GM23338 (cell line): ENCODE results near the gene PDE4B. TPM values are rescaled to one million over a fixed set of nuclear protein-coding genes. Genes with fewer than 3 reads are reported as not detected.

ENCODE experiments used
- ATAC-seq: fragments of 200-7000 bp; cut with Tn5 transposase; 3 replicates; pipeline ENCODE4 v1.9.1; 2020
- DNase-seq: peaks from one replicate; pipeline ENCODE4 v3.0.0-alpha.2; 2015; ENCODE audit warnings: low spot score
- H2AFZ ChIP-seq: fragments of 200-600 bp; sonication (generic); 2 replicates; pipeline ENCODE4 v1.8.0; 2016; ENCODE audit warnings: antibody characterized with exemption, mild to moderate bottlenecking, moderate library complexity
- H3F3A ChIP-seq: fragments of 200-600 bp; sonication (generic); replicated peaks from 2 replicates; pipeline ENCODE4 v1.8.0; 2017; ENCODE audit warnings: antibody characterized with exemption, mixed run types, low read depth
- H3K27ac ChIP-seq: fragments of 200-600 bp; sonication (generic); 2 replicates; pipeline ENCODE4 v1.6.1; 2016; ENCODE audit warnings: low read depth
- H3K27me3 ChIP-seq: fragments of 200-600 bp; sonication (generic); 2 replicates; pipeline ENCODE4 v1.8.0; 2016; ENCODE audit warnings: mild to moderate bottlenecking, mixed run types, moderate library complexity; ENCODE audit not compliant: insufficient read depth
- H3K36me3 ChIP-seq: fragments of 200-600 bp; sonication (generic); 2 replicates; pipeline ENCODE4 v1.8.0; 2016; ENCODE audit warnings: mild to moderate bottlenecking; ENCODE audit not compliant: insufficient read depth
- H3K4me1 ChIP-seq: fragments of 200-600 bp; sonication (generic); 2 replicates; pipeline ENCODE4 v1.8.0; 2016; ENCODE audit warnings: mild to moderate bottlenecking, moderate library complexity; ENCODE audit not compliant: insufficient read depth
- H3K4me2 ChIP-seq: fragments of 200-600 bp; sonication (generic); 2 replicates; pipeline ENCODE4 v1.7.1; 2017; ENCODE audit warnings: mixed run types
- H3K4me3 ChIP-seq: fragments of 200-600 bp; sonication (generic); 2 replicates; pipeline ENCODE4 v1.6.1; 2016; ENCODE audit warnings: mixed run types
- H3K79me2 ChIP-seq: fragments of 200-600 bp; sonication (generic); replicated peaks from 2 replicates; pipeline ENCODE4 v1.8.0; 2017; ENCODE audit warnings: mild to moderate bottlenecking; ENCODE audit not compliant: insufficient read depth
- H3K9me2 ChIP-seq: fragments of 200-600 bp; sonication (generic); 2 replicates; pipeline ENCODE4 v1.8.0; 2017; ENCODE audit not compliant: insufficient read depth
- H4K20me1 ChIP-seq: fragments of 200-600 bp; sonication (generic); replicated peaks from 2 replicates; pipeline ENCODE4 v1.8.0; 2017; ENCODE audit warnings: mild to moderate bottlenecking; ENCODE audit not compliant: insufficient read depth
- H3K27ac Mint-ChIP-seq: 2 replicates; pipeline ENCODE4 v1.8.0; 2020; ENCODE audit warnings: inconsistent platforms, mild to moderate bottlenecking, moderate library complexity, mixed read lengths
- H3K27me3 Mint-ChIP-seq: 3 replicates; pipeline ENCODE4 v1.8.0; 2022; ENCODE audit warnings: low read depth, mild to moderate bottlenecking, moderate library complexity, mixed read lengths, inconsistent platforms; ENCODE audit not compliant: insufficient read depth, poor library complexity
- H3K36me3 Mint-ChIP-seq: 3 replicates; pipeline ENCODE4 v1.8.0; 2021; ENCODE audit warnings: low read depth, mild to moderate bottlenecking, inconsistent platforms, moderate library complexity, mixed read lengths
- H3K4me1 Mint-ChIP-seq: 3 replicates; pipeline ENCODE4 v1.8.0; 2020; ENCODE audit warnings: mild to moderate bottlenecking, inconsistent platforms, mixed read lengths
- H3K4me3 Mint-ChIP-seq: 3 replicates; pipeline ENCODE4 v1.8.0; 2021; ENCODE audit warnings: moderate library complexity, mild to moderate bottlenecking, inconsistent platforms, mixed read lengths
- H3K9me3 Mint-ChIP-seq: 3 replicates; pipeline ENCODE4 v1.8.0; 2020; ENCODE audit warnings: moderate library complexity, mild to moderate bottlenecking, inconsistent platforms, mixed read lengths
- CREB1 ChIP-seq: fragments of 250-450 bp; sonication (Bioruptor Pico); IDR thresholded peaks from 2 replicates; pipeline ENCODE4 v1.5.0; 2020; ENCODE audit warnings: low read depth, mild to moderate bottlenecking, moderate library complexity
- CTCF ChIP-seq, 2 experiments: fragments of 200-600 bp in 1 of 2; sonication (generic) in 1 of 2; conservative IDR thresholded peaks; 2 replicates each; pipeline versions ENCODE4 v1.5.1 to v1.6.1; 2016 to 2017; ENCODE audit warnings: antibody characterized with exemption in 2 of 2, low read depth in 2 of 2, mild to moderate bottlenecking in 2 of 2, moderate library complexity in 1 of 2
- EZH2 ChIP-seq: fragments of 200-600 bp; sonication (generic); IDR thresholded peaks from one replicate; pipeline ENCODE4 v1.8.0; 2017; ENCODE audit warnings: antibody characterized with exemption, mild to moderate bottlenecking, low read depth; ENCODE audit not compliant: unreplicated experiment
- EZH2phosphoT487 ChIP-seq: fragments of 200-600 bp; sonication (generic); IDR thresholded peaks from one replicate; pipeline ENCODE4 v1.8.1; 2018; ENCODE audit warnings: antibody characterized with exemption; ENCODE audit not compliant: unreplicated experiment
- NANOG ChIP-seq: IDR thresholded peaks from 2 replicates; pipeline ENCODE4 v1.6.1; 2016; ENCODE audit warnings: antibody characterized with exemption, borderline replicate concordance
- POLR2AphosphoS5 ChIP-seq: IDR thresholded peaks from 2 replicates; pipeline ENCODE4 v1.6.1; 2016; ENCODE audit warnings: antibody characterized with exemption, low read depth
- STAT1 ChIP-seq: IDR thresholded peaks from one replicate; pipeline ENCODE4 v1.6.1; 2016; ENCODE audit warnings: antibody characterized with exemption; ENCODE audit not compliant: unreplicated experiment
- ZNF114 ChIP-seq: fragments of 250-450 bp; sonication (Bioruptor Pico); IDR thresholded peaks from 2 replicates; pipeline ENCODE4 v1.5.0; 2020; ENCODE audit warnings: mild to moderate bottlenecking, moderate library complexity
- ZNF331 ChIP-seq: fragments of 250-450 bp; sonication (Bioruptor Pico); IDR thresholded peaks from 2 replicates; pipeline ENCODE4 v1.5.0; 2020; ENCODE audit warnings: low read depth, mild to moderate bottlenecking, moderate library complexity
- polyA plus RNA-seq: library from polyadenylated mRNA; unstranded; fragments of >200 nt; fragmentation: Nextera tagmentation; extraction: Ambion mirVana; gene quantifications from 2 replicates; pipeline ENCODE4 v1.2.1, GENCODE V29; 2016
- total RNA-seq: library from RNA; depleted of rRNA; stranded (reverse); fragments of >200 nt; shearing (Covaris generic); gene quantifications from 2 replicates; pipeline ENCODE4 v1.2.3, GENCODE V29; 2014

Gene PDE4B
- total and polyA plus RNA-seq, 2 experiments from 2014 or later = 14.0 to 25.6 TPM

GRCh38 chr1:66267201-66267940, 474.7 kb downstream of the PDE4B start:
- peaks cover 6% of the 10 kb centered on the region for H3K27me3 Mint-ChIP-seq
- Histone ChIP-seq H3K4me3 (no peak overlapping the region), H3K9me2 (0 out of 2 replicates have a peak, but pooled peaks cover 4% of the 10 kb centered on the region), H3K79me2 (no peaks in the 10 kb centered on the region), H3K4me1 (peaks cover 26% of the 10 kb centered on the region), H3F3A (no peaks in the 10 kb centered on the region), H3K4me2 (no peak overlapping the region), H3K36me3 (no peaks in the 10 kb centered on the region), H3K27me3 (no peaks in the 10 kb centered on the region), H4K20me1 (no peaks in the 10 kb centered on the region), H3K27ac (no peak overlapping the region), H2AFZ (no peak overlapping the region)
- H3K27ac Mint-ChIP-seq = no peak overlapping the region
- TF ChIP-seq ZNF114 (CRISPR knock-in tag) = no peak
- no peak for TF ChIP-seq CREB1 (CRISPR knock-in tag)
- TF ChIP-seq POLR2AphosphoS5 = no peak
- no peak for TF ChIP-seq CTCF (conservative IDR thresholded peaks at IDR 0.05; ENCODE audit: low read depth in 2 of 2)
- no peak for TF ChIP-seq ZNF331 (CRISPR knock-in tag)
- H3K9me3 Mint-ChIP-seq = no peaks in the 10 kb centered on the region
- no peak overlapping the region for H3K4me3 Mint-ChIP-seq
- no peaks in the 10 kb centered on the region for H3K36me3 Mint-ChIP-seq
- ATAC-seq = no peak
- DNase-seq = no peak
- H3K4me1 Mint-ChIP-seq = peaks cover 48% of the 10 kb centered on the region

- no peaks in the 10 kb centered on the region for H3K36me3 ChIP-seq
- TF ChIP-seq CREB1 (CRISPR knock-in tag) (no peak), ZNF114 (CRISPR knock-in tag) (no peak)
- no peak for DNase-seq
- H3K9me2 ChIP-seq = no peaks in the 10 kb centered on the region
- Mint-ChIP-seq H3K36me3 (no peaks in the 10 kb centered on the region), H3K4me3 (no peak overlapping the region), H3K9me3 (no peaks in the 10 kb centered on the region; the same call in 2 of the 3 replicates), H3K27ac (0 out of 2 replicates have a peak overlapping the region, but pooled peaks have one; percentile 7), H3K27me3 (peaks cover 4% of the 10 kb centered on the region), H3K4me1 (peaks cover 48% of the 10 kb centered on the region)
- H3K4me1 ChIP-seq = peaks cover 26% of the 10 kb centered on the region
- no peak for ATAC-seq
- H2AFZ ChIP-seq = no peak overlapping the region
- no peak overlapping the region for H3K4me3 ChIP-seq
- H3K27ac ChIP-seq = no peak overlapping the region
- H3K4me2 ChIP-seq = no peak overlapping the region
- H4K20me1 ChIP-seq = no peaks in the 10 kb centered on the region
- H3K27me3 ChIP-seq = no peaks in the 10 kb centered on the region
- H3K79me2 ChIP-seq = no peaks in the 10 kb centered on the region
- H3F3A ChIP-seq = no peaks in the 10 kb centered on the region
Observed at GRCh38 chr1:66269222-66269621, 476.5 kb downstream of the PDE4B start.

- H3K9me2 ChIP-seq = no peaks in the 10 kb centered on the region
- no peaks in the 10 kb centered on the region for H4K20me1 ChIP-seq
- no peaks in the 10 kb centered on the region for H3F3A ChIP-seq
- Mint-ChIP-seq H3K27me3 (peaks cover 4% of the 10 kb centered on the region), H3K4me3 (no peak overlapping the region), H3K9me3 (no peaks in the 10 kb centered on the region; the same call in 2 of the 3 replicates), H3K4me1 (peaks cover 42% of the 10 kb centered on the region), H3K27ac (no peak overlapping the region), H3K36me3 (no peaks in the 10 kb centered on the region)
- H3K27ac ChIP-seq = no peak overlapping the region
- no peak overlapping the region for H3K4me3 ChIP-seq
- no peak overlapping the region for H3K4me2 ChIP-seq
- ATAC-seq = no peak
- no peaks in the 10 kb centered on the region for H3K36me3 ChIP-seq
- H3K79me2 ChIP-seq = no peaks in the 10 kb centered on the region
- no peak for DNase-seq
- H3K4me1 ChIP-seq = peaks cover 21% of the 10 kb centered on the region
- H2AFZ ChIP-seq = no peak overlapping the region
- no peaks in the 10 kb centered on the region for H3K27me3 ChIP-seq
- TF ChIP-seq STAT1 (no peak), NANOG (no peak), EZH2phosphoT487 (no peak), ZNF114 (CRISPR knock-in tag) (no peak), CTCF (conservative IDR thresholded peaks at IDR 0.05; ENCODE audit: low read depth in 2 of 2) (no peak), POLR2AphosphoS5 (no peak), EZH2 (no peak), CREB1 (CRISPR knock-in tag) (no peak), ZNF331 (CRISPR knock-in tag) (no peak)
Observed at GRCh38 chr1:66270119-66270812, 477.6 kb downstream of the PDE4B start.
